ENCODE results near the gene TFAP2B.

TFAP2B gene

GRCh38 chr6:50861692-50862091 is 43.0 kb downstream of the TFAP2B start:
- TF ChIP-seq, protein P1, sequence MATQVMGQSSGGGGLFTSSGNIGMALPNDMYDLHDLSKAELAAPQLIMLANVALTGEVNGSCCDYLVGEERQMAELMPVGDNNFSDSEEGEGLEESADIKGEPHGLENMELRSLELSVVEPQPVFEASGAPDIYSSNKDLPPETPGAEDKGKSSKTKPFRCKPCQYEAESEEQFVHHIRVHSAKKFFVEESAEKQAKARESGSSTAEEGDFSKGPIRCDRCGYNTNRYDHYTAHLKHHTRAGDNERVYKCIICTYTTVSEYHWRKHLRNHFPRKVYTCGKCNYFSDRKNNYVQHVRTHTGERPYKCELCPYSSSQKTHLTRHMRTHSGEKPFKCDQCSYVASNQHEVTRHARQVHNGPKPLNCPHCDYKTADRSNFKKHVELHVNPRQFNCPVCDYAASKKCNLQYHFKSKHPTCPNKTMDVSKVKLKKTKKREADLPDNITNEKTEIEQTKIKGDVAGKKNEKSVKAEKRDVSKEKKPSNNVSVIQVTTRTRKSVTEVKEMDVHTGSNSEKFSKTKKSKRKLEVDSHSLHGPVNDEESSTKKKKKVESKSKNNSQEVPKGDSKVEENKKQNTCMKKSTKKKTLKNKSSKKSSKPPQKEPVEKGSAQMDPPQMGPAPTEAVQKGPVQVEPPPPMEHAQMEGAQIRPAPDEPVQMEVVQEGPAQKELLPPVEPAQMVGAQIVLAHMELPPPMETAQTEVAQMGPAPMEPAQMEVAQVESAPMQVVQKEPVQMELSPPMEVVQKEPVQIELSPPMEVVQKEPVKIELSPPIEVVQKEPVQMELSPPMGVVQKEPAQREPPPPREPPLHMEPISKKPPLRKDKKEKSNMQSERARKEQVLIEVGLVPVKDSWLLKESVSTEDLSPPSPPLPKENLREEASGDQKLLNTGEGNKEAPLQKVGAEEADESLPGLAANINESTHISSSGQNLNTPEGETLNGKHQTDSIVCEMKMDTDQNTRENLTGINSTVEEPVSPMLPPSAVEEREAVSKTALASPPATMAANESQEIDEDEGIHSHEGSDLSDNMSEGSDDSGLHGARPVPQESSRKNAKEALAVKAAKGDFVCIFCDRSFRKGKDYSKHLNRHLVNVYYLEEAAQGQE (IDR thresholded peaks at IDR 0.05; ENCODE audit: low read depth): no peak
- TF ChIP-seq CREB1 (IDR thresholded peaks at IDR 0.05; ENCODE audit: low read depth): no peak
- no peak for TF ChIP-seq TEAD4 (IDR thresholded peaks at IDR 0.05)
- TF ChIP-seq RAD21 (IDR thresholded peaks at IDR 0.05; ENCODE audit: low read depth): no peak
- no peak for TF ChIP-seq EP300 (IDR thresholded peaks at IDR 0.05; ENCODE audit: borderline replicate concordance)
- TF ChIP-seq TCF12 (IDR thresholded peaks at IDR 0.05; ENCODE audit: low read depth): no peak
- TF ChIP-seq MAX (IDR thresholded peaks at IDR 0.05): no peak

DNA sequence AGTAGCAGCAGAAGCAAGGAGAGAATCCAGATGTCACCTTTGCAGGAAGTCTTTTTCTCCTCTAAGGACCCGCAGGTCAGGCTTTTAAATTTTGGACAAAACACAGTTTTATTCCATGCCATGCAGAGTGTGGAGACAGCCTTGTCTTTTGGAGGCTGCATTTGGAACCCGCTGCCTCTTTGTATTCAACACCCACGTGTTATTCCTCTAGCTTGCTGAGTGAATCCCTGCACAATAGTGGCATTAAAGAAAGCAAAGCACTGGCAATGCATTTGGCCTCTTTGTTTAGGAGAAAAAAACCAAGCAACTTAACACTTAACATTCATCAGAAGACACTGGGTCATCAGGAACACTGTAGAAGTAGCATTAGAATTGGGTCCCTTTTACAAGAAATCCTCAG is 43.5 kb downstream of the TFAP2B start:
- TF ChIP-seq TEAD4 (IDR thresholded peaks at IDR 0.05) (no peak), ZBTB7A (IDR thresholded peaks at IDR 0.05; ENCODE audit: low read depth) (no peak), CEBPB (IDR thresholded peaks at IDR 0.05) (no peak), NFIC (IDR thresholded peaks at IDR 0.05) (no peak), MAX (IDR thresholded peaks at IDR 0.05) (no peak), YY1 (IDR thresholded peaks at IDR 0.05; ENCODE audit: low read depth) (no peak)
- TF ChIP-seq, protein P2, sequence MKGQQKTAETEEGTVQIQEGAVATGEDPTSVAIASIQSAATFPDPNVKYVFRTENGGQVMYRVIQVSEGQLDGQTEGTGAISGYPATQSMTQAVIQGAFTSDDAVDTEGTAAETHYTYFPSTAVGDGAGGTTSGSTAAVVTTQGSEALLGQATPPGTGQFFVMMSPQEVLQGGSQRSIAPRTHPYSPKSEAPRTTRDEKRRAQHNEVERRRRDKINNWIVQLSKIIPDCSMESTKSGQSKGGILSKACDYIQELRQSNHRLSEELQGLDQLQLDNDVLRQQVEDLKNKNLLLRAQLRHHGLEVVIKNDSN (IDR thresholded peaks at IDR 0.05): no peak

GRCh38 chr6:50864601-50865000 is 45.9 kb downstream of the TFAP2B start:
- TF ChIP-seq FOXM1 (IDR thresholded peaks at IDR 0.05; ENCODE audit: borderline replicate concordance, low read depth) (no peak), NFIC (IDR thresholded peaks at IDR 0.05) (no peak), TEAD4 (IDR thresholded peaks at IDR 0.05) (no peak), YY1 (IDR thresholded peaks at IDR 0.05; ENCODE audit: low read depth) (no peak), TCF12 (IDR thresholded peaks at IDR 0.05; ENCODE audit: low read depth) (no peak), CEBPB (IDR thresholded peaks at IDR 0.05) (no peak), MAX (IDR thresholded peaks at IDR 0.05) (no peak), TAF1 (IDR thresholded peaks at IDR 0.05; ENCODE audit: low read depth) (no peak), EP300 (IDR thresholded peaks at IDR 0.05; ENCODE audit: borderline replicate concordance) (no peak), RAD21 (IDR thresholded peaks at IDR 0.05; ENCODE audit: low read depth) (no peak), ZBTB7A (IDR thresholded peaks at IDR 0.05; ENCODE audit: low read depth) (no peak), CREB1 (IDR thresholded peaks at IDR 0.05; ENCODE audit: low read depth) (no peak), EGR1 (IDR thresholded peaks at IDR 0.05) (no peak)
- TF ChIP-seq, protein P2 (IDR thresholded peaks at IDR 0.05): no peak
- TF ChIP-seq, protein P1 (IDR thresholded peaks at IDR 0.05; ENCODE audit: low read depth): no peak

DNA sequence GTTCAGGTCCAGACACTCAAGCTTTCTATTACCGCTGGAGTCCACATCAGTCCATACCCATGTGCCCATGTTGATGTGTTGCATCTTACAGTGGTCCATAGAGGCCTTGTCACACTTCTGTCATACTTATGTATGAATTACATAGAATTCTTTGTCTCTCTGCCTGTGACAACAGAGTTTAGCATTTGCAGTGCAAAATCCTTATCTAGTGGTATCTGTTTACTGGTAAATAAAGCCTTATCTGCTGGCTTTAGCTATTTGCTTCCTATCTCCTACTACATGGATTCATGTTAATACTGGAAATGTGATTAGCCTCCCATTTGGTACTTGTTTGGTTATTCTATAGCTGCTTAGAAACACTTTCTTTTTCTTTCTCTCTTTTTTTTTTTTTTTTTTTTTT is 49.8 kb downstream of the TFAP2B start:
- TF ChIP-seq TAF1 (IDR thresholded peaks at IDR 0.05; ENCODE audit: low read depth) (no peak), NFIC (IDR thresholded peaks at IDR 0.05) (no peak), ZBTB7A (IDR thresholded peaks at IDR 0.05; ENCODE audit: low read depth) (no peak), YY1 (IDR thresholded peaks at IDR 0.05; ENCODE audit: low read depth) (no peak), CREB1 (IDR thresholded peaks at IDR 0.05; ENCODE audit: low read depth) (no peak), TEAD4 (IDR thresholded peaks at IDR 0.05) (no peak), EGR1 (IDR thresholded peaks at IDR 0.05) (no peak)
- TF ChIP-seq, protein P2 (IDR thresholded peaks at IDR 0.05): no peak

DNA sequence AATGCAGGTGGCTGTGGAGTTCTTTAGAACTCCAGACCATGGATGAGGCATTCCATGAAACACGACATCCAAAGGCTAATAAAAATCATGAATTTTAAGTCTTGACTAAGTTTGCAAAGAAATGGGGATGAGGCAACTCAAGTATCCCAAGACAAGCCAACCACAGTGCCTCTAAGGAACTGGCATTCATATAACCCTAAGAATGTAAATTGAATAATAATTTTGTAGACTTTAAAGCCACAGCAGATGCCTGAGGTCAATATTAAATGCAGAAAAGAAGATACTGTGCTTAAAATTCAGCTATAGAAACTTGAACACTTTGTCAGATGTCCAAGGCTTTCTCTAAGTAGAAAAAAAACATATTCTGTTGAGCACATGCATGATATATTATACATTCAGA is 54.5 kb downstream of the TFAP2B start:
- TF ChIP-seq MAX (IDR thresholded peaks at IDR 0.05) (no peak), CEBPB (IDR thresholded peaks at IDR 0.05) (no peak), NFIC (IDR thresholded peaks at IDR 0.05) (no peak), CREB1 (IDR thresholded peaks at IDR 0.05; ENCODE audit: low read depth) (no peak), TEAD4 (IDR thresholded peaks at IDR 0.05) (no peak), TCF12 (IDR thresholded peaks at IDR 0.05; ENCODE audit: low read depth) (no peak)
- TF ChIP-seq, protein P1 (IDR thresholded peaks at IDR 0.05; ENCODE audit: low read depth): no peak
- TF ChIP-seq, protein P2 (IDR thresholded peaks at IDR 0.05): no peak

All from Ishikawa (cell line).